ACC112 (cell line): ENCODE measurements around the gene CENPH.
"Not testable (repeated sequence)": the region's sequence is repeated elsewhere in the genome, so short reads cannot be mapped to it uniquely, and the experiment has no call there.

Experiments
- H2AFZ ChIP-seq: fragments of 200-600 bp; sonication (generic); one replicate; pipeline ENCODE4 v1.6.0; 2017; ENCODE audit warnings: antibody characterized with exemption, low read length; ENCODE audit not compliant: unreplicated experiment
- H3K27ac ChIP-seq: fragments of 200-600 bp; sonication (generic); 2 replicates; pipeline ENCODE4 v1.5.1; 2014; ENCODE audit warnings: low read depth, mild to moderate bottlenecking, antibody characterized with exemption, low read length, moderate library complexity
- H3K27me3 ChIP-seq: fragments of 200-600 bp; sonication (generic); 2 replicates; pipeline ENCODE4 v1.6.1; 2014; ENCODE audit warnings: mild to moderate bottlenecking, antibody characterized with exemption, low read length, moderate library complexity, mixed read lengths; ENCODE audit not compliant: insufficient read depth
- H3K36me3 ChIP-seq: fragments of 200-600 bp; sonication (generic); 2 replicates; pipeline ENCODE4 v1.6.1; 2016; ENCODE audit warnings: mild to moderate bottlenecking, antibody characterized with exemption, low read length, moderate library complexity, mixed read lengths; ENCODE audit not compliant: insufficient read depth
- H3K4me1 ChIP-seq: fragments of 200-600 bp; sonication (generic); one replicate; pipeline ENCODE4 v1.6.1; 2016; ENCODE audit warnings: low read length, mixed read lengths; ENCODE audit not compliant: insufficient read depth, unreplicated experiment, control insufficient read depth
- H3K4me3 ChIP-seq: fragments of 200-600 bp; sonication (generic); 2 replicates; pipeline ENCODE4 v1.5.1; 2014; ENCODE audit warnings: mild to moderate bottlenecking, low read depth, low read length
- H3K79me2 ChIP-seq: fragments of 200-600 bp; sonication (generic); one replicate; pipeline ENCODE4 v1.6.0; 2016; ENCODE audit warnings: low read length; ENCODE audit not compliant: control insufficient read depth, unreplicated experiment, insufficient read depth

CENPH gene

DNA sequence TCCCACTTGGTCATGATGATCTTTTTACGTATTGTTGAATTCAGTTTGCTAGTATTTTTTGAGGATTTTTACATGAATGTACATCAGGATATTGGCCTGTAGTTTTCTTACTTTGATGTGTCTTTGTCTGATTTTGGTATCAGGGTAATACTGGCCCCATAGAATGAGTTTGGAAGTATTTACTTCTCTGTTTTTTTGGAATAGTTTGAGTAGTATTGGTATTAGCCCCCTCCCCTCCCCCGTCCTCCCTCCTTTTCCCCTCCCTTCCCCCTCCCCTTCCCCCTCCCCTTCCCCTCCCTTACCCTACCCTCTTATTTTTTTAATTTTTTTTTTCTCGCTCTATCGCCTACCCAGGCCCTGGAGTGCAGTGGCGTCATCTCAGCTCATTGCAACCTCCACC, 55.6 kb downstream of the CENPH start:
- H3K4me1 ChIP-seq, result peaks cover 8% of the 10 kb centered on the region
- no peaks in the 10 kb centered on the region for H3K27me3 ChIP-seq
- H3K36me3 ChIP-seq, result peaks cover 19% of the 10 kb centered on the region
- H3K27ac ChIP-seq, result no peak overlapping the region
- peaks cover 93% of the 10 kb centered on the region for H3K79me2 ChIP-seq
- no peak overlapping the region for H2AFZ ChIP-seq
- no peak overlapping the region for H3K4me3 ChIP-seq

GRCh38 chr5:69248019-69248418, 58.6 kb downstream of the CENPH start:
- no peaks in the 10 kb centered on the region for H3K27me3 ChIP-seq
- peaks cover 4% of the 10 kb centered on the region; the same call in 1 of the 2 replicates for H3K36me3 ChIP-seq
- H2AFZ ChIP-seq, result no peak overlapping the region
- H3K79me2 ChIP-seq, result peaks cover 81% of the 10 kb centered on the region
- H3K27ac ChIP-seq, result no peak overlapping the region
- H3K4me1 ChIP-seq, result peaks cover 5% of the 10 kb centered on the region
- no peak overlapping the region for H3K4me3 ChIP-seq

GRCh38 chr5:69250593-69250992, 61.2 kb downstream of the CENPH start:
- Histone ChIP-seq H3K36me3 (no peaks in the 10 kb centered on the region), H3K27ac (no peak overlapping the region), H3K4me1 (peaks cover 5% of the 10 kb centered on the region), H3K4me3 (no peak overlapping the region), H3K27me3 (no peaks in the 10 kb centered on the region), H2AFZ (no peak overlapping the region), H3K79me2 (peaks cover 56% of the 10 kb centered on the region)

GRCh38 chr5:69252437-69252836, 63.1 kb downstream of the CENPH start:
- H3K79me2 ChIP-seq, result peaks cover 43% of the 10 kb centered on the region
- no peak overlapping the region for H2AFZ ChIP-seq
- no peaks in the 10 kb centered on the region for H3K4me1 ChIP-seq
- H3K4me3 ChIP-seq, result no peak overlapping the region
- no peak overlapping the region for H3K27ac ChIP-seq
- H3K36me3 ChIP-seq, result peaks cover 10% of the 10 kb centered on the region; the same call in 1 of the 2 replicates
- no peaks in the 10 kb centered on the region for H3K27me3 ChIP-seq

DNA sequence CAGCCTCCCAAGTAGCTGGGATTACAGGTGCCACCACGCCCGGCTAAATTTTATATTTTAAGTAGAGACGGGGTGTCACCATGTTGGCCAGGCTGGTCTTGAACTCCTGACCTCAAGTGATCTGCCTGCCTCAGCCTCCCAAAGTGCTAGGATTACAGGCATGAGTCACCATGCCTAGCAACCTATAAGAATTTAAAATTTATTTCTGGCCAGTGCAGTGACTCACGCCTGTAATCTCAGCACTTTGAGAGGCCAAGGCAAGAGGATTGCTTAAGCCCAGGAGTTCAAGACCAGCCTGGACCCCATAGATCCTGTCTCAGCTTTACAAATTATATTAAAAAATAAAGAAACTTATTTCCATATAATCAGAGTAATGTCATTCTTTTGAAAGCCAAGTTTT, 66.6 kb downstream of the CENPH start:
- H3K4me1 ChIP-seq, H3K27ac ChIP-seq, H3K27me3 ChIP-seq, H3K4me3 ChIP-seq, H2AFZ ChIP-seq: not testable (repeated sequence)
- Histone ChIP-seq H3K79me2 (peaks cover 13% of the 10 kb centered on the region), H3K36me3 (peaks cover 34% of the 10 kb centered on the region)

DNA sequence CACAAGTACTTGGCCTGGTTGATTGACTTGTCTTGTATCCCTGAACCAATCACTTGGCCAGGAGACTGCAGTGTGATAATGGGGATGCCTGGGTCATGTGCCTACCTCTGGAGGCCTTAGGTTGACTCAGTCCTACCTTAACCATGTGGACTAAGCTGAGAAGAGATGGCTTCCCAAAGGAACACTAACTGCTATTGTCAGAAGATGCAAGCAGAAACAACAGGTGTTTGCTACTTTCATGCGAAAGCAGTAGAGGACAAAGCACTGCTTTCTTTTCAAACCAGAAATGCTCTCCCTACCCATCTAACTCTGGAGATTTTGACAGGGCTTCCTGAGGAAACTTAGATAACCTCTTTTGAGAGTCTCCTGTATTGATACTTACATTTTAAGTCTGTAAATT, 68.2 kb downstream of the CENPH start:
- Histone ChIP-seq H3K36me3 (peaks cover 34% of the 10 kb centered on the region), H3K79me2 (peaks cover 12% of the 10 kb centered on the region), H2AFZ (no peak overlapping the region), H3K27me3 (no peaks in the 10 kb centered on the region), H3K27ac (no peak overlapping the region), H3K4me1 (peaks cover 10% of the 10 kb centered on the region), H3K4me3 (no peak overlapping the region)
